Smooth muscle cell (in vitro differentiated cells): Measurements from ENCODE around the gene MFAP4. TPM values are rescaled to one million over a fixed set of nuclear protein-coding genes. Genes with fewer than 3 reads are reported as not detected.

Source experiments
- DNase-seq: peaks from one replicate; lab custom pipeline; 2025; ENCODE audit not compliant: unreplicated experiment; lab: John Stamatoyannopoulos, UW
- H2AFZ ChIP-seq: fragments of 200-600 bp; sonication (generic); 2 replicates; pipeline ENCODE4 v1.6.0; 2016; ENCODE audit warnings: antibody characterized with exemption, low read depth, mild to moderate bottlenecking
- H3F3A ChIP-seq: fragments of 200-600 bp; sonication (generic); 2 replicates; pipeline ENCODE4 v1.6.0; 2017; ENCODE audit warnings: antibody characterized with exemption, low read depth
- H3K27ac ChIP-seq: fragments of 200-600 bp; sonication (generic); 2 replicates; pipeline ENCODE4 v1.5.1; 2016; ENCODE audit warnings: low read depth, mild to moderate bottlenecking
- H3K27me3 ChIP-seq: fragments of 200-600 bp; sonication (generic); 2 replicates; pipeline ENCODE4 v1.6.1; 2016; ENCODE audit warnings: low read depth, mild to moderate bottlenecking
- H3K36me3 ChIP-seq: fragments of 200-600 bp; sonication (generic); 2 replicates; pipeline ENCODE4 v1.5.1; 2016; ENCODE audit warnings: low read depth
- H3K4me1 ChIP-seq: fragments of 200-600 bp; sonication (generic); 2 replicates; pipeline ENCODE4 v1.5.1; 2016; ENCODE audit warnings: low read depth
- H3K4me2 ChIP-seq: fragments of 200-600 bp; sonication (generic); 2 replicates; pipeline ENCODE4 v1.6.0; 2016; ENCODE audit warnings: mild to moderate bottlenecking
- H3K4me3 ChIP-seq: fragments of 200-600 bp; sonication (generic); 2 replicates; pipeline ENCODE4 v1.5.1; 2016; ENCODE audit warnings: mild to moderate bottlenecking
- H3K79me2 ChIP-seq: fragments of 200-600 bp; sonication (generic); 2 replicates; pipeline ENCODE4 v1.6.0; 2016; ENCODE audit warnings: low read depth, mild to moderate bottlenecking
- H3K9ac ChIP-seq: fragments of 200-600 bp; sonication (generic); 2 replicates; pipeline ENCODE4 v1.6.0; 2016; ENCODE audit warnings: low read depth
- H3K9me3 ChIP-seq: fragments of 200-600 bp; sonication (generic); replicated peaks from 2 replicates; pipeline ENCODE4 v1.5.1; 2016; ENCODE audit warnings: low read depth
- H4K20me1 ChIP-seq: fragments of 200-600 bp; sonication (generic); 2 replicates; pipeline ENCODE4 v1.6.0; 2016; ENCODE audit warnings: low read depth
- CTCF ChIP-seq: fragments of 200-600 bp; sonication (generic); IDR thresholded peaks from 2 replicates; pipeline ENCODE4 v1.5.1; 2017; ENCODE audit warnings: borderline replicate concordance, mild to moderate bottlenecking, antibody characterized with exemption; ENCODE audit not compliant: insufficient read depth, poor library complexity, severe bottlenecking
- WGBS: methylation state at CpG from one replicate; pipeline ENCODE4 v1.1.7; 2016; ENCODE audit warnings: low lambda C conversion rate; 5-methylcytosine and 5-hydroxymethylcytosine counted together
- polyA plus RNA-seq: library from polyadenylated mRNA; unstranded; fragments of >200 nt; fragmentation: Nextera tagmentation; extraction: Ambion mirVana; gene quantifications from 2 replicates; pipeline ENCODE4 v1.2.1, GENCODE V29; 2016
- total RNA-seq: library from RNA; depleted of rRNA; stranded (reverse); fragments of >200 nt; gene quantifications from 2 replicates; pipeline ENCODE4 v1.2.3, GENCODE V29; 2014

MFAP4 gene
- total and polyA plus RNA-seq, 2 experiments from 2014 or later, result 580 to 1,738 TPM

GRCh38 chr17:19385521-19385983 is 1.4 kb downstream of the MFAP4 start:
- peak overlapping the region; percentile 91 for H3K27ac ChIP-seq
- no peak for DNase-seq
- no peak overlapping the region for H2AFZ ChIP-seq
- no peak for TF ChIP-seq CTCF
- H3F3A ChIP-seq, result peaks cover 37% of the 10 kb centered on the region
- H3K4me3 ChIP-seq, result peak overlapping the region; percentile 45
- H3K9me3 ChIP-seq, result no peaks in the 10 kb centered on the region
- WGBS, result 87% methylated on average over 9 of the region's 9 CpGs
- H3K9ac ChIP-seq, result no peak overlapping the region
- peak overlapping the region; percentile 84 for H3K4me2 ChIP-seq
- H4K20me1 ChIP-seq, result peaks cover 43% of the 10 kb centered on the region
- peaks cover 26% of the 10 kb centered on the region for H3K4me1 ChIP-seq
- no peaks in the 10 kb centered on the region for H3K36me3 ChIP-seq
- H3K79me2 ChIP-seq, result peaks cover 3% of the 10 kb centered on the region
- no peaks in the 10 kb centered on the region for H3K27me3 ChIP-seq

- Histone ChIP-seq H3K79me2 (peaks cover 10% of the 10 kb centered on the region), H3K4me2 (peak overlapping the region; percentile 84), H3K27ac (peak overlapping the region; percentile 49), H3K9ac (no peak overlapping the region), H3K9me3 (no peaks in the 10 kb centered on the region), H3K4me1 (peaks cover 19% of the 10 kb centered on the region), H2AFZ (no peak overlapping the region), H3F3A (peaks cover 36% of the 10 kb centered on the region), H4K20me1 (peaks cover 49% of the 10 kb centered on the region), H3K36me3 (no peaks in the 10 kb centered on the region), H3K27me3 (no peaks in the 10 kb centered on the region), H3K4me3 (peak overlapping the region; percentile 45)
- peak; percentile 30 for DNase-seq
- 57% methylated on average over 16 of the region's 16 CpGs for WGBS
- no peak for TF ChIP-seq CTCF
Observed at GRCh38 chr17:19384723-19385391, 2.1 kb downstream of the MFAP4 start.

- Histone ChIP-seq H3K27ac (peak overlapping the region; percentile 49), H3K36me3 (no peaks in the 10 kb centered on the region)
Observed at GRCh38 chr17:19383681-19384470, 3.1 kb downstream of the MFAP4 start.

More at GRCh38 chr17:19383681-19384470, 3.1 kb downstream of the MFAP4 start:
- peaks cover 20% of the 10 kb centered on the region for H3K4me1 ChIP-seq
- no peak overlapping the region for H3K4me2 ChIP-seq
- H4K20me1 ChIP-seq, result peaks cover 56% of the 10 kb centered on the region
- no peaks in the 10 kb centered on the region for H3K27me3 ChIP-seq
- DNase-seq, result no peak
- no peak overlapping the region for H3K9ac ChIP-seq
- no peak for TF ChIP-seq CTCF
- 89% methylated on average over 6 of the region's 6 CpGs for WGBS
- H3K79me2 ChIP-seq, result peaks cover 19% of the 10 kb centered on the region
- no peak overlapping the region for H2AFZ ChIP-seq
- no peak overlapping the region for H3K4me3 ChIP-seq
- no peaks in the 10 kb centered on the region for H3K9me3 ChIP-seq
- H3F3A ChIP-seq, result peaks cover 26% of the 10 kb centered on the region
